Liver (tissue), 9 donors: ENCODE results near the gene MRPL55. TPM values are rescaled to one million over a fixed set of nuclear protein-coding genes. Genes with fewer than 3 reads are reported as not detected.

ENCODE experiments used
- DNase-seq: peaks from one replicate; pipeline ENCODE4 v3.0.0-alpha.2; 2017; ENCODE audit warnings: low spot score
- H3K27ac ChIP-seq, 2 donors: one replicate each; pipeline ENCODE4 v1.7.0; 2013; ENCODE audit warnings: inconsistent platforms in 2 of 2, low read length in 2 of 2, control low read depth in 1 of 2, low read depth in 1 of 2, mild to moderate bottlenecking in 1 of 2
- H3K27me3 ChIP-seq, 4 donors: one replicate each; pipeline versions ENCODE4 v1.6.1 to v1.7.0; 2013; ENCODE audit warnings: low read length in 3 of 4, inconsistent platforms in 1 of 4, mild to moderate bottlenecking in 1 of 4, moderate library complexity in 1 of 4; ENCODE audit not compliant: control insufficient read depth in 4 of 4, insufficient read depth in 4 of 4
- H3K36me3 ChIP-seq, 4 donors: one replicate each; pipeline versions ENCODE4 v1.6.1 to v1.7.0; 2013; ENCODE audit warnings: low read length in 3 of 4, mild to moderate bottlenecking in 3 of 4, low read depth in 1 of 4, moderate library complexity in 1 of 4; ENCODE audit not compliant: control insufficient read depth in 4 of 4, insufficient read depth in 3 of 4
- H3K4me1 ChIP-seq, 4 donors: one replicate each; pipeline versions ENCODE4 v1.6.1 to v1.7.0; 2013; ENCODE audit warnings: low read length in 3 of 4, mild to moderate bottlenecking in 3 of 4, moderate library complexity in 1 of 4; ENCODE audit not compliant: control insufficient read depth in 4 of 4, insufficient read depth in 4 of 4
- H3K4me3 ChIP-seq, 3 donors: one replicate each; pipeline versions ENCODE4 v1.6.1 to v1.7.0; 2013; ENCODE audit warnings: low read length in 3 of 3, control low read depth in 1 of 3, low read depth in 1 of 3, mild to moderate bottlenecking in 1 of 3
- H3K9ac ChIP-seq, 2 donors: one replicate each; pipeline ENCODE4 v1.7.0; 2013; ENCODE audit warnings: low read length in 2 of 2, mild to moderate bottlenecking in 2 of 2, moderate library complexity in 2 of 2, control low read depth in 1 of 2, low read depth in 1 of 2
- H3K9me3 ChIP-seq, 4 donors: one replicate each; pipeline versions ENCODE4 v1.6.1 to v1.7.0; 2013; ENCODE audit warnings: low read length in 3 of 4; ENCODE audit not compliant: control insufficient read depth in 4 of 4
- EGR1 ChIP-seq, 2 donors: IDR thresholded peaks; 2 replicates each; pipeline ENCODE4 v1.6.1; 2016 to 2018; ENCODE audit warnings: antibody characterized with exemption in 2 of 2, low read depth in 2 of 2
- FOXA2 ChIP-seq: IDR thresholded peaks from 2 replicates; pipeline ENCODE4 v1.6.1; 2016; ENCODE audit warnings: antibody characterized with exemption
- GABPA ChIP-seq, 2 donors: IDR thresholded peaks in 1 of 2; conservative IDR thresholded peaks in 1 of 2; 2 replicates each; pipeline ENCODE4 v1.6.1; 2016; ENCODE audit warnings: antibody characterized with exemption in 2 of 2, mild to moderate bottlenecking in 1 of 2, moderate library complexity in 1 of 2
- HNF4A ChIP-seq, 2 donors: conservative IDR thresholded peaks; 2 replicates each; pipeline ENCODE4 v1.6.1; 2016; ENCODE audit warnings: antibody characterized with exemption in 2 of 2, mild to moderate bottlenecking in 2 of 2
- HNF4G ChIP-seq: IDR thresholded peaks from 2 replicates; pipeline ENCODE4 v1.6.1; 2016; ENCODE audit warnings: antibody characterized with exemption
- JUND ChIP-seq, 2 donors: IDR thresholded peaks; 2 replicates each; pipeline ENCODE4 v1.6.1; 2016; ENCODE audit warnings: antibody characterized with exemption in 2 of 2
- NR2F2 ChIP-seq: IDR thresholded peaks from 2 replicates; pipeline ENCODE4 v1.6.1; 2016; ENCODE audit warnings: antibody characterized with exemption
- RXRA ChIP-seq, 2 donors: IDR thresholded peaks; 2 replicates each; pipeline ENCODE4 v1.6.1; 2017 to 2018; ENCODE audit warnings: antibody characterized with exemption in 2 of 2, mild to moderate bottlenecking in 1 of 2
- SP1 ChIP-seq: IDR thresholded peaks from 2 replicates; pipeline ENCODE4 v1.6.1; 2018; ENCODE audit warnings: antibody characterized with exemption, mild to moderate bottlenecking
- TAF1 ChIP-seq: conservative IDR thresholded peaks from 2 replicates; pipeline ENCODE4 v1.6.1; 2016; ENCODE audit warnings: antibody characterized with exemption, mild to moderate bottlenecking
- WGBS: extraction: QIAGEN DNeasy Blood & Tissue Kit; methylation state at CpG from one replicate; pipeline ENCODE4 v1.1.7; 2013; 5-methylcytosine and 5-hydroxymethylcytosine counted together
- polyA plus RNA-seq, 2 donors: library from polyadenylated mRNA; stranded (reverse) in 1 of 2; unstranded in 1 of 2; fragments of 200-250 nt in 1 of 2; fragments of >200 nt in 1 of 2; fragmentation: Nextera tagmentation in 1 of 2; extraction: Ambion mirVana in 1 of 2; gene quantifications; one replicate each; pipeline versions ENCODE4 v1.2.1 to v1.2.3, GENCODE V29; 2013 to 2015
- total RNA-seq, 2 donors: library from RNA; depleted of rRNA; stranded (reverse); fragments of >200 nt; gene quantifications; one replicate each; pipeline ENCODE4 v1.2.3, GENCODE V29; 2014
- TF ChIP-seq, protein P1 (sequence below): IDR thresholded peaks from 2 replicates; pipeline ENCODE4 v1.6.1; 2016; ENCODE audit warnings: antibody characterized with exemption
- TF ChIP-seq, protein P2 (sequence below): IDR thresholded peaks from 2 replicates; pipeline ENCODE4 v1.6.1; 2016; ENCODE audit warnings: antibody characterized with exemption
- TF ChIP-seq, protein P3 (sequence below): IDR thresholded peaks from 2 replicates; pipeline ENCODE4 v1.6.1; 2016; ENCODE audit warnings: antibody characterized with exemption
- TF ChIP-seq, protein P4 (sequence below): IDR thresholded peaks from 2 replicates; pipeline ENCODE4 v1.6.1; 2016; ENCODE audit warnings: antibody characterized with exemption, mild to moderate bottlenecking
- TF ChIP-seq, protein P5 (sequence below): fragments of 150-350 bp; IDR thresholded peaks from 2 replicates; pipeline ENCODE4 v1.5.1; 2017; ENCODE audit warnings: improper control_type of control experiment, low read depth, low read length; ENCODE audit not compliant: missing input control
- donor health status: healthy.
- donor health status: healthy.
- donor health status: healthy.
- donor health status: healthy.
- donor health status: healthy.

Gene MRPL55
- total and polyA plus RNA-seq, 4 donors, result 38.9 to 119 (median 62.0) TPM

DNA sequence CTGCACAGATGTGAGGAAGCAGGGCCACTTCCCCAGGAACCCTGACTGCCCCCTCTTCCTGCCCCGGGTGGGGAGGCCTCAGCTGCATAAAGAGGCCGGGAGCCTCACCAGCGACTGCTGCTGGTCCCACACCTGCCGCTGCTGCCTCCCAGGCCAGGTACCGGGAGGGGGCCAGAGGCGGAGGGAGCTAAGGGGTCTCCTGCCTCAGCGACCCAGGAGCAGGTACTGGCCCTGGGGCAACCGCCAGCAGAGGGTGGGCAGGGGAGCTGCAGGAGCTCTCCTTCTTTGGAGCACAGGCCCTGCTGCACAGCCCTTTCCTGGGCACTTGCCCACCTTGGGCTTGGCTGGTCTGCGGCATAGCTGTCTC lies 47.4 kb upstream of the MRPL55 start:
- H3K4me1 ChIP-seq, result peaks cover 0 to 6% (median 0%) of the 10 kb centered on the region in 4 donors
- no peaks in the 10 kb centered on the region for H3K36me3 ChIP-seq
- H3K9ac ChIP-seq, result no peak overlapping the region
- H3K27ac ChIP-seq, result no peak overlapping the region
- H3K27me3 ChIP-seq, result no peaks in the 10 kb centered on the region
- no peak for DNase-seq
- H3K9me3 ChIP-seq, result no peaks in the 10 kb centered on the region
- no peak overlapping the region for H3K4me3 ChIP-seq
- TF ChIP-seq NR2F2, result no peak
- TF ChIP-seq FOXA2, result no peak
- no peak for TF ChIP-seq JUND (IDR thresholded peaks at IDR 0.05)
- TF ChIP-seq HNF4A (conservative IDR thresholded peaks at IDR 0.05), result no peak
- no peak for TF ChIP-seq TAF1
- no peak for TF ChIP-seq GABPA (IDR thresholded peaks at IDR 0.05 in 1 of 2, conservative IDR thresholded peaks at IDR 0.05 in 1 of 2)
- no peak for TF ChIP-seq EGR1 (IDR thresholded peaks at IDR 0.05; ENCODE audit: low read depth in 2 of 2)
- TF ChIP-seq, protein P1, sequence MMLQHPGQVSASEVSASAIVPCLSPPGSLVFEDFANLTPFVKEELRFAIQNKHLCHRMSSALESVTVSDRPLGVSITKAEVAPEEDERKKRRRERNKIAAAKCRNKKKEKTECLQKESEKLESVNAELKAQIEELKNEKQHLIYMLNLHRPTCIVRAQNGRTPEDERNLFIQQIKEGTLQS, result no peak
- TF ChIP-seq HNF4G, result no peak
- TF ChIP-seq SP1, result no peak
- TF ChIP-seq, protein P2, sequence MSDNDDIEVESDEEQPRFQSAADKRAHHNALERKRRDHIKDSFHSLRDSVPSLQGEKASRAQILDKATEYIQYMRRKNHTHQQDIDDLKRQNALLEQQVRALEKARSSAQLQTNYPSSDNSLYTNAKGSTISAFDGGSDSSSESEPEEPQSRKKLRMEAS, result no peak
- no peak for TF ChIP-seq RXRA (IDR thresholded peaks at IDR 0.05)
- TF ChIP-seq, protein P3, sequence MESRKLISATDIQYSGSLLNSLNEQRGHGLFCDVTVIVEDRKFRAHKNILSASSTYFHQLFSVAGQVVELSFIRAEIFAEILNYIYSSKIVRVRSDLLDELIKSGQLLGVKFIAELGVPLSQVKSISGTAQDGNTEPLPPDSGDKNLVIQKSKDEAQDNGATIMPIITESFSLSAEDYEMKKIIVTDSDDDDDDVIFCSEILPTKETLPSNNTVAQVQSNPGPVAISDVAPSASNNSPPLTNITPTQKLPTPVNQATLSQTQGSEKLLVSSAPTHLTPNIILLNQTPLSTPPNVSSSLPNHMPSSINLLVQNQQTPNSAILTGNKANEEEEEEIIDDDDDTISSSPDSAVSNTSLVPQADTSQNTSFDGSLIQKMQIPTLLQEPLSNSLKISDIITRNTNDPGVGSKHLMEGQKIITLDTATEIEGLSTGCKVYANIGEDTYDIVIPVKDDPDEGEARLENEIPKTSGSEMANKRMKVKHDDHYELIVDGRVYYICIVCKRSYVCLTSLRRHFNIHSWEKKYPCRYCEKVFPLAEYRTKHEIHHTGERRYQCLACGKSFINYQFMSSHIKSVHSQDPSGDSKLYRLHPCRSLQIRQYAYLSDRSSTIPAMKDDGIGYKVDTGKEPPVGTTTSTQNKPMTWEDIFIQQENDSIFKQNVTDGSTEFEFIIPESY, result no peak
- TF ChIP-seq, protein P4, sequence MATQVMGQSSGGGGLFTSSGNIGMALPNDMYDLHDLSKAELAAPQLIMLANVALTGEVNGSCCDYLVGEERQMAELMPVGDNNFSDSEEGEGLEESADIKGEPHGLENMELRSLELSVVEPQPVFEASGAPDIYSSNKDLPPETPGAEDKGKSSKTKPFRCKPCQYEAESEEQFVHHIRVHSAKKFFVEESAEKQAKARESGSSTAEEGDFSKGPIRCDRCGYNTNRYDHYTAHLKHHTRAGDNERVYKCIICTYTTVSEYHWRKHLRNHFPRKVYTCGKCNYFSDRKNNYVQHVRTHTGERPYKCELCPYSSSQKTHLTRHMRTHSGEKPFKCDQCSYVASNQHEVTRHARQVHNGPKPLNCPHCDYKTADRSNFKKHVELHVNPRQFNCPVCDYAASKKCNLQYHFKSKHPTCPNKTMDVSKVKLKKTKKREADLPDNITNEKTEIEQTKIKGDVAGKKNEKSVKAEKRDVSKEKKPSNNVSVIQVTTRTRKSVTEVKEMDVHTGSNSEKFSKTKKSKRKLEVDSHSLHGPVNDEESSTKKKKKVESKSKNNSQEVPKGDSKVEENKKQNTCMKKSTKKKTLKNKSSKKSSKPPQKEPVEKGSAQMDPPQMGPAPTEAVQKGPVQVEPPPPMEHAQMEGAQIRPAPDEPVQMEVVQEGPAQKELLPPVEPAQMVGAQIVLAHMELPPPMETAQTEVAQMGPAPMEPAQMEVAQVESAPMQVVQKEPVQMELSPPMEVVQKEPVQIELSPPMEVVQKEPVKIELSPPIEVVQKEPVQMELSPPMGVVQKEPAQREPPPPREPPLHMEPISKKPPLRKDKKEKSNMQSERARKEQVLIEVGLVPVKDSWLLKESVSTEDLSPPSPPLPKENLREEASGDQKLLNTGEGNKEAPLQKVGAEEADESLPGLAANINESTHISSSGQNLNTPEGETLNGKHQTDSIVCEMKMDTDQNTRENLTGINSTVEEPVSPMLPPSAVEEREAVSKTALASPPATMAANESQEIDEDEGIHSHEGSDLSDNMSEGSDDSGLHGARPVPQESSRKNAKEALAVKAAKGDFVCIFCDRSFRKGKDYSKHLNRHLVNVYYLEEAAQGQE, result no peak
- TF ChIP-seq, protein P5, sequence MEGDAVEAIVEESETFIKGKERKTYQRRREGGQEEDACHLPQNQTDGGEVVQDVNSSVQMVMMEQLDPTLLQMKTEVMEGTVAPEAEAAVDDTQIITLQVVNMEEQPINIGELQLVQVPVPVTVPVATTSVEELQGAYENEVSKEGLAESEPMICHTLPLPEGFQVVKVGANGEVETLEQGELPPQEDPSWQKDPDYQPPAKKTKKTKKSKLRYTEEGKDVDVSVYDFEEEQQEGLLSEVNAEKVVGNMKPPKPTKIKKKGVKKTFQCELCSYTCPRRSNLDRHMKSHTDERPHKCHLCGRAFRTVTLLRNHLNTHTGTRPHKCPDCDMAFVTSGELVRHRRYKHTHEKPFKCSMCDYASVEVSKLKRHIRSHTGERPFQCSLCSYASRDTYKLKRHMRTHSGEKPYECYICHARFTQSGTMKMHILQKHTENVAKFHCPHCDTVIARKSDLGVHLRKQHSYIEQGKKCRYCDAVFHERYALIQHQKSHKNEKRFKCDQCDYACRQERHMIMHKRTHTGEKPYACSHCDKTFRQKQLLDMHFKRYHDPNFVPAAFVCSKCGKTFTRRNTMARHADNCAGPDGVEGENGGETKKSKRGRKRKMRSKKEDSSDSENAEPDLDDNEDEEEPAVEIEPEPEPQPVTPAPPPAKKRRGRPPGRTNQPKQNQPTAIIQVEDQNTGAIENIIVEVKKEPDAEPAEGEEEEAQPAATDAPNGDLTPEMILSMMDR, result no peak
- WGBS, result 65% methylated on average over 9 of the region's 9 CpGs
